Kidney capillary endothelial cell (primary cell): Measurements from ENCODE around the gene FOXA3.
"Not testable (repeated sequence)": the region's sequence is repeated elsewhere in the genome, so short reads cannot be mapped to it uniquely, and the experiment has no call there.

Experiments used
- DNase-seq: peaks from one replicate; pipeline ENCODE4 v3.0.0-alpha.2; 2018; ENCODE audit warnings: low spot score

FOXA3 gene

GRCh38 chr19:45828523-45828922 is 35.6 kb upstream of the FOXA3 start:
- DNase-seq: no peak

GRCh38 chr19:45828945-45829344 is 35.2 kb upstream of the FOXA3 start:
- no peak for DNase-seq

- no peak for DNase-seq
Measured at GRCh38 chr19:45834970-45835369, 29.2 kb upstream of the FOXA3 start.

- no peak for DNase-seq
Measured at GRCh38 chr19:45842198-45842597, 21.9 kb upstream of the FOXA3 start.

GRCh38 chr19:45847663-45848062 is 16.5 kb upstream of the FOXA3 start:
- no peak for DNase-seq

- DNase-seq: no peak
Measured at GRCh38 chr19:45848922-45849321, 15.2 kb upstream of the FOXA3 start.

- no peak for DNase-seq
Measured at GRCh38 chr19:45852145-45852750, 11.9 kb upstream of the FOXA3 start.

GRCh38 chr19:45852983-45853382 is 11.1 kb upstream of the FOXA3 start:
- DNase-seq: no peak

- no peak for DNase-seq
Measured at GRCh38 chr19:45854167-45854778, 9.9 kb upstream of the FOXA3 start.

- no peak for DNase-seq
Measured at GRCh38 chr19:45860359-45861259, 3.5 kb upstream of the FOXA3 start.

GRCh38 chr19:45862271-45862563 is 1.9 kb upstream of the FOXA3 start:
- DNase-seq: no peak

GRCh38 chr19:45862564-45863334 is 1.4 kb upstream of the FOXA3 start, which contains the start of gene SYMPK:
SYMPK (minus strand) TSS chr19:45863147; CDS start chr19:45854495, 8,652 bp downstream.
- DNase-seq: peak; percentile 96

GRCh38 chr19:45863335-45863839 is 739 bp upstream of the FOXA3 start:
- DNase-seq: no peak

GRCh38 chr19:45864629-45865082 is 530 bp downstream of the FOXA3 start:
- no peak for DNase-seq

- DNase-seq: no peak
Measured at GRCh38 chr19:45865269-45865948, 1.3 kb downstream of the FOXA3 start.

GRCh38 chr19:45866400-45867176 is 2.5 kb downstream of the FOXA3 start:
- DNase-seq: no peak

GRCh38 chr19:45867241-45867640 is 3.1 kb downstream of the FOXA3 start:
- DNase-seq: not testable (repeated sequence)

GRCh38 chr19:45870798-45871197 is 6.7 kb downstream of the FOXA3 start:
- DNase-seq: no peak

GRCh38 chr19:45872095-45872919 is 8.2 kb downstream of the FOXA3 start:
- no peak for DNase-seq
